KMS-11 (cell line): ENCODE data around the gene FOXE3.

Experiments used
- H2AFZ ChIP-seq: fragments of 200-600 bp; sonication (generic); 2 replicates; pipeline ENCODE4 v1.6.1; 2016; ENCODE audit warnings: antibody characterized with exemption, mixed run types, low read depth
- H3K27ac ChIP-seq: fragments of 200-600 bp; sonication (generic); 2 replicates; pipeline ENCODE4 v1.6.1; 2016; ENCODE audit warnings: mild to moderate bottlenecking, mixed run types
- H3K27me3 ChIP-seq: fragments of 200-600 bp; sonication (generic); 2 replicates; pipeline ENCODE4 v1.6.1; 2017; ENCODE audit warnings: mild to moderate bottlenecking, low read depth, mixed run types, moderate library complexity; ENCODE audit not compliant: insufficient read depth
- H3K36me3 ChIP-seq: fragments of 200-600 bp; sonication (generic); 2 replicates; pipeline ENCODE4 v1.6.1; 2017; ENCODE audit warnings: mild to moderate bottlenecking, mixed run types; ENCODE audit not compliant: insufficient read depth
- H3K4me1 ChIP-seq: fragments of 200-600 bp; sonication (generic); 2 replicates; pipeline ENCODE4 v1.6.1; 2016; ENCODE audit warnings: mild to moderate bottlenecking, low read depth, mixed run types; ENCODE audit not compliant: poor library complexity, severe bottlenecking
- H3K4me2 ChIP-seq: fragments of 200-600 bp; sonication (generic); 2 replicates; pipeline ENCODE4 v1.7.0; 2016; ENCODE audit warnings: mild to moderate bottlenecking, mixed run types
- H3K4me3 ChIP-seq: fragments of 200-600 bp; sonication (generic); IDR thresholded peaks from 2 replicates; pipeline ENCODE4 v1.6.1; 2017; ENCODE audit warnings: low read depth, low read length, mixed read lengths; ENCODE audit not compliant: insufficient read depth
- H3K79me2 ChIP-seq: fragments of 200-600 bp; sonication (generic); 2 replicates; pipeline ENCODE4 v1.6.1; 2016; ENCODE audit warnings: low read depth, mixed run types; ENCODE audit not compliant: insufficient read depth
- H3K9ac ChIP-seq: fragments of 200-600 bp; sonication (generic); 2 replicates; pipeline ENCODE4 v1.6.1; 2016; ENCODE audit warnings: mild to moderate bottlenecking, mixed run types
- H4K20me1 ChIP-seq: fragments of 200-600 bp; sonication (generic); 2 replicates; pipeline ENCODE4 v1.6.1; 2016; ENCODE audit warnings: mild to moderate bottlenecking, mixed run types; ENCODE audit not compliant: insufficient read depth
- CTCF ChIP-seq: fragments of 200-600 bp; sonication (generic); conservative IDR thresholded peaks from 2 replicates; pipeline ENCODE4 v1.6.1; 2017; ENCODE audit warnings: low read depth, mild to moderate bottlenecking, antibody characterized with exemption, low read length, moderate library complexity, mixed read lengths

The FOXE3 gene

GRCh38 chr1:47460040-47460439 is 44.0 kb downstream of the FOXE3 start:
- no peak overlapping the region for H3K4me3 ChIP-seq
- no peak overlapping the region for H2AFZ ChIP-seq
- H4K20me1 ChIP-seq: no peaks in the 10 kb centered on the region
- H3K4me1 ChIP-seq: peaks cover 11% of the 10 kb centered on the region
- no peaks in the 10 kb centered on the region for H3K36me3 ChIP-seq
- H3K4me2 ChIP-seq: no peak overlapping the region; the same call in 1 of the 2 replicates
- no peak overlapping the region for H3K9ac ChIP-seq
- no peaks in the 10 kb centered on the region for H3K79me2 ChIP-seq
- no peaks in the 10 kb centered on the region for H3K27me3 ChIP-seq
- H3K27ac ChIP-seq: no peak overlapping the region
- TF ChIP-seq CTCF: no peak

GRCh38 chr1:47460456-47460855 is 44.4 kb downstream of the FOXE3 start:
- no peaks in the 10 kb centered on the region for H3K79me2 ChIP-seq

GRCh38 chr1:47465605-47466004 is 49.5 kb downstream of the FOXE3 start:
- Histone ChIP-seq H3K27ac (no peak overlapping the region), H2AFZ (no peak overlapping the region), H3K4me2 (no peak overlapping the region), H4K20me1 (no peaks in the 10 kb centered on the region), H3K9ac (no peak overlapping the region), H3K4me3 (no peak overlapping the region), H3K4me1 (peaks cover 4% of the 10 kb centered on the region), H3K79me2 (no peaks in the 10 kb centered on the region), H3K27me3 (no peaks in the 10 kb centered on the region), H3K36me3 (no peaks in the 10 kb centered on the region)
- TF ChIP-seq CTCF: no peak

More at GRCh38 chr1:47460456-47460855, 44.4 kb downstream of the FOXE3 start:
- TF ChIP-seq CTCF: no peak
- H2AFZ ChIP-seq: no peak overlapping the region
- H4K20me1 ChIP-seq: no peaks in the 10 kb centered on the region
- no peak overlapping the region for H3K9ac ChIP-seq
- peaks cover 11% of the 10 kb centered on the region for H3K4me1 ChIP-seq
- H3K27ac ChIP-seq: no peak overlapping the region
- no peaks in the 10 kb centered on the region for H3K27me3 ChIP-seq
- H3K4me3 ChIP-seq: no peak overlapping the region
- no peaks in the 10 kb centered on the region for H3K36me3 ChIP-seq
- H3K4me2 ChIP-seq: no peak overlapping the region; the same call in 1 of the 2 replicates
